GM23338 (cell line): Measurements from ENCODE around the gene TMEM214. TPM values are rescaled to one million over a fixed set of nuclear protein-coding genes. Genes with fewer than 3 reads are reported as not detected.

Source experiments
- ATAC-seq: fragments of 200-7000 bp; cut with Tn5 transposase; 3 replicates; pipeline ENCODE4 v1.9.1; 2020
- DNase-seq: peaks from one replicate; pipeline ENCODE4 v3.0.0-alpha.2; 2015; ENCODE audit warnings: low spot score
- H2AFZ ChIP-seq: fragments of 200-600 bp; sonication (generic); 2 replicates; pipeline ENCODE4 v1.8.0; 2016; ENCODE audit warnings: antibody characterized with exemption, mild to moderate bottlenecking, moderate library complexity
- H3F3A ChIP-seq: fragments of 200-600 bp; sonication (generic); replicated peaks from 2 replicates; pipeline ENCODE4 v1.8.0; 2017; ENCODE audit warnings: antibody characterized with exemption, mixed run types, low read depth
- H3K27ac ChIP-seq: fragments of 200-600 bp; sonication (generic); 2 replicates; pipeline ENCODE4 v1.6.1; 2016; ENCODE audit warnings: low read depth
- H3K27me3 ChIP-seq: fragments of 200-600 bp; sonication (generic); 2 replicates; pipeline ENCODE4 v1.8.0; 2016; ENCODE audit warnings: mild to moderate bottlenecking, mixed run types, moderate library complexity; ENCODE audit not compliant: insufficient read depth
- H3K36me3 ChIP-seq: fragments of 200-600 bp; sonication (generic); 2 replicates; pipeline ENCODE4 v1.8.0; 2016; ENCODE audit warnings: mild to moderate bottlenecking; ENCODE audit not compliant: insufficient read depth
- H3K4me1 ChIP-seq: fragments of 200-600 bp; sonication (generic); 2 replicates; pipeline ENCODE4 v1.8.0; 2016; ENCODE audit warnings: mild to moderate bottlenecking, moderate library complexity; ENCODE audit not compliant: insufficient read depth
- H3K4me2 ChIP-seq: fragments of 200-600 bp; sonication (generic); 2 replicates; pipeline ENCODE4 v1.7.1; 2017; ENCODE audit warnings: mixed run types
- H3K4me3 ChIP-seq: fragments of 200-600 bp; sonication (generic); 2 replicates; pipeline ENCODE4 v1.6.1; 2016; ENCODE audit warnings: mixed run types
- H3K79me2 ChIP-seq: fragments of 200-600 bp; sonication (generic); replicated peaks from 2 replicates; pipeline ENCODE4 v1.8.0; 2017; ENCODE audit warnings: mild to moderate bottlenecking; ENCODE audit not compliant: insufficient read depth
- H3K9me2 ChIP-seq: fragments of 200-600 bp; sonication (generic); 2 replicates; pipeline ENCODE4 v1.8.0; 2017; ENCODE audit not compliant: insufficient read depth
- H4K20me1 ChIP-seq: fragments of 200-600 bp; sonication (generic); replicated peaks from 2 replicates; pipeline ENCODE4 v1.8.0; 2017; ENCODE audit warnings: mild to moderate bottlenecking; ENCODE audit not compliant: insufficient read depth
- H3K27ac Mint-ChIP-seq: 2 replicates; pipeline ENCODE4 v1.8.0; 2020; ENCODE audit warnings: inconsistent platforms, mild to moderate bottlenecking, moderate library complexity, mixed read lengths
- H3K27me3 Mint-ChIP-seq: 3 replicates; pipeline ENCODE4 v1.8.0; 2022; ENCODE audit warnings: low read depth, mild to moderate bottlenecking, moderate library complexity, mixed read lengths, inconsistent platforms; ENCODE audit not compliant: insufficient read depth, poor library complexity
- H3K36me3 Mint-ChIP-seq: 3 replicates; pipeline ENCODE4 v1.8.0; 2021; ENCODE audit warnings: low read depth, mild to moderate bottlenecking, inconsistent platforms, moderate library complexity, mixed read lengths
- H3K4me1 Mint-ChIP-seq: 3 replicates; pipeline ENCODE4 v1.8.0; 2020; ENCODE audit warnings: mild to moderate bottlenecking, inconsistent platforms, mixed read lengths
- H3K4me3 Mint-ChIP-seq: 3 replicates; pipeline ENCODE4 v1.8.0; 2021; ENCODE audit warnings: moderate library complexity, mild to moderate bottlenecking, inconsistent platforms, mixed read lengths
- H3K9me3 Mint-ChIP-seq: 3 replicates; pipeline ENCODE4 v1.8.0; 2020; ENCODE audit warnings: moderate library complexity, mild to moderate bottlenecking, inconsistent platforms, mixed read lengths
- CREB1 ChIP-seq: fragments of 250-450 bp; sonication (Bioruptor Pico); IDR thresholded peaks from 2 replicates; pipeline ENCODE4 v1.5.0; 2020; ENCODE audit warnings: low read depth, mild to moderate bottlenecking, moderate library complexity
- CTCF ChIP-seq, 2 experiments: fragments of 200-600 bp in 1 of 2; sonication (generic) in 1 of 2; conservative IDR thresholded peaks; 2 replicates each; pipeline versions ENCODE4 v1.5.1 to v1.6.1; 2016 to 2017; ENCODE audit warnings: antibody characterized with exemption in 2 of 2, low read depth in 2 of 2, mild to moderate bottlenecking in 2 of 2, moderate library complexity in 1 of 2
- ETS1 ChIP-seq: IDR thresholded peaks from 2 replicates; pipeline ENCODE4 v1.6.1; 2016; ENCODE audit warnings: antibody characterized with exemption
- EZH2 ChIP-seq: fragments of 200-600 bp; sonication (generic); IDR thresholded peaks from one replicate; pipeline ENCODE4 v1.8.0; 2017; ENCODE audit warnings: antibody characterized with exemption, mild to moderate bottlenecking, low read depth; ENCODE audit not compliant: unreplicated experiment
- EZH2phosphoT487 ChIP-seq: fragments of 200-600 bp; sonication (generic); IDR thresholded peaks from one replicate; pipeline ENCODE4 v1.8.1; 2018; ENCODE audit warnings: antibody characterized with exemption; ENCODE audit not compliant: unreplicated experiment
- JUNB ChIP-seq: IDR thresholded peaks from one replicate; pipeline ENCODE4 v1.6.1; 2016; ENCODE audit warnings: antibody characterized with exemption; ENCODE audit not compliant: unreplicated experiment
- NANOG ChIP-seq: IDR thresholded peaks from 2 replicates; pipeline ENCODE4 v1.6.1; 2016; ENCODE audit warnings: antibody characterized with exemption, borderline replicate concordance
- POLR2AphosphoS5 ChIP-seq: IDR thresholded peaks from 2 replicates; pipeline ENCODE4 v1.6.1; 2016; ENCODE audit warnings: antibody characterized with exemption, low read depth
- STAT1 ChIP-seq: IDR thresholded peaks from one replicate; pipeline ENCODE4 v1.6.1; 2016; ENCODE audit warnings: antibody characterized with exemption; ENCODE audit not compliant: unreplicated experiment
- ZNF114 ChIP-seq: fragments of 250-450 bp; sonication (Bioruptor Pico); IDR thresholded peaks from 2 replicates; pipeline ENCODE4 v1.5.0; 2020; ENCODE audit warnings: mild to moderate bottlenecking, moderate library complexity
- ZNF331 ChIP-seq: fragments of 250-450 bp; sonication (Bioruptor Pico); IDR thresholded peaks from 2 replicates; pipeline ENCODE4 v1.5.0; 2020; ENCODE audit warnings: low read depth, mild to moderate bottlenecking, moderate library complexity
- ZNF462 ChIP-seq: fragments of 250-450 bp; sonication (Bioruptor Pico); IDR thresholded peaks from 2 replicates; pipeline ENCODE4 v1.5.0; 2020; ENCODE audit warnings: mild to moderate bottlenecking, moderate library complexity
- polyA plus RNA-seq: library from polyadenylated mRNA; unstranded; fragments of >200 nt; fragmentation: Nextera tagmentation; extraction: Ambion mirVana; gene quantifications from 2 replicates; pipeline ENCODE4 v1.2.1, GENCODE V29; 2016
- total RNA-seq: library from RNA; depleted of rRNA; stranded (reverse); fragments of >200 nt; shearing (Covaris generic); gene quantifications from 2 replicates; pipeline ENCODE4 v1.2.3, GENCODE V29; 2014

TMEM214 gene
- total and polyA plus RNA-seq, 2 experiments from 2014 or later, result 18.4 to 36.5 TPM

- TF ChIP-seq ZNF462 (CRISPR knock-in tag), result no peak
Observed at GRCh38 chr2:26994983-26995382, 37.8 kb upstream of the TMEM214 start (continued).

GRCh38 chr2:26997394-26997793 lies 35.4 kb upstream of the TMEM214 start:
- H3K4me2 ChIP-seq, result no peak overlapping the region
- Mint-ChIP-seq H3K9me3 (no peaks in the 10 kb centered on the region), H3K36me3 (no peaks in the 10 kb centered on the region), H3K4me3 (no peak overlapping the region), H3K27me3 (peaks cover 1% of the 10 kb centered on the region), H3K27ac (no peak overlapping the region), H3K4me1 (peaks cover 4% of the 10 kb centered on the region; the same call in 2 of the 3 replicates)
- H3K27ac ChIP-seq, result no peak overlapping the region
- H3K4me3 ChIP-seq, result no peak overlapping the region
- no peaks in the 10 kb centered on the region for H3K4me1 ChIP-seq
- no peaks in the 10 kb centered on the region for H3K36me3 ChIP-seq
- TF ChIP-seq EZH2phosphoT487 (no peak), EZH2 (no peak)
- DNase-seq, result peak; percentile 12
- no peaks in the 10 kb centered on the region for H3K27me3 ChIP-seq
- no peak overlapping the region for H2AFZ ChIP-seq
- H3F3A ChIP-seq, result no peaks in the 10 kb centered on the region
- no peaks in the 10 kb centered on the region for H3K9me2 ChIP-seq
- no peaks in the 10 kb centered on the region for H3K79me2 ChIP-seq
- no peaks in the 10 kb centered on the region for H4K20me1 ChIP-seq
- ATAC-seq, result peak; percentile 39; the same call in 2 of the 3 replicates

- H3K27ac Mint-ChIP-seq, result no peak overlapping the region
- Histone ChIP-seq H3K36me3 (no peaks in the 10 kb centered on the region), H3K27ac (no peak overlapping the region), H2AFZ (no peak overlapping the region), H3K4me3 (no peak overlapping the region), H4K20me1 (no peaks in the 10 kb centered on the region), H3F3A (no peaks in the 10 kb centered on the region), H3K9me2 (no peaks in the 10 kb centered on the region), H3K4me2 (no peak overlapping the region), H3K4me1 (no peaks in the 10 kb centered on the region), H3K79me2 (no peaks in the 10 kb centered on the region), H3K27me3 (no peaks in the 10 kb centered on the region)
- ATAC-seq (no peak), DNase-seq (no peak)
- H3K36me3 Mint-ChIP-seq, result no peaks in the 10 kb centered on the region
- H3K27me3 Mint-ChIP-seq, result peaks cover 1% of the 10 kb centered on the region
- H3K4me3 Mint-ChIP-seq, result no peak overlapping the region
- H3K9me3 Mint-ChIP-seq, result no peaks in the 10 kb centered on the region
- peaks cover 4% of the 10 kb centered on the region; the same call in 2 of the 3 replicates for H3K4me1 Mint-ChIP-seq
- TF ChIP-seq ZNF114 (no peak), CREB1 (CRISPR knock-in tag) (no peak), NANOG (no peak), JUNB (no peak), CTCF (conservative IDR thresholded peaks at IDR 0.05; ENCODE audit: low read depth in 2 of 2) (no peak), EZH2phosphoT487 (no peak), ETS1 (no peak), POLR2AphosphoS5 (no peak), STAT1 (no peak), EZH2 (no peak), ZNF331 (CRISPR knock-in tag) (no peak)
Observed at GRCh38 chr2:26998323-26998722, 34.4 kb upstream of the TMEM214 start.
